IMR-90 (cell line): ENCODE measurements around the gene PSKH1.

Experiments
- BHLHE40 ChIP-seq: fragments of 150-350 bp; IDR thresholded peaks from 2 replicates; pipeline ENCODE4 v1.6.1; 2016; ENCODE audit warnings: mild to moderate bottlenecking, low read depth, low read length
- CEBPB ChIP-seq: IDR thresholded peaks from 2 replicates; pipeline ENCODE4 v1.6.1; 2012; ENCODE audit warnings: low read depth, low read length, improper control_type of control experiment
- CHD1 ChIP-seq: IDR thresholded peaks from 2 replicates; pipeline ENCODE4 v1.6.1; 2012; ENCODE audit warnings: low read depth, low read length, improper control_type of control experiment
- CTCF ChIP-seq: conservative IDR thresholded peaks from 2 replicates; pipeline ENCODE4 v1.5.1; 2012; ENCODE audit warnings: mild to moderate bottlenecking, low read depth, low read length, improper control_type of control experiment
- ELK1 ChIP-seq: fragments of 150-350 bp; IDR thresholded peaks from 2 replicates; pipeline ENCODE4 v1.6.1; 2016; ENCODE audit warnings: low read depth, mild to moderate bottlenecking, low read length, moderate library complexity, borderline replicate concordance
- FOS ChIP-seq: fragments of 150-350 bp; IDR thresholded peaks from 2 replicates; pipeline ENCODE4 v1.6.1; 2016; ENCODE audit warnings: low read depth, low read length
- MAZ ChIP-seq: IDR thresholded peaks from 2 replicates; pipeline ENCODE4 v1.6.1; 2012; ENCODE audit warnings: low read depth, mild to moderate bottlenecking, low read length, improper control_type of control experiment, moderate library complexity, borderline replicate concordance
- MXI1 ChIP-seq: IDR thresholded peaks from 2 replicates; pipeline ENCODE4 v1.6.1; 2012; ENCODE audit warnings: low read depth, mild to moderate bottlenecking, low read length, moderate library complexity, borderline replicate concordance
- NFE2L2 ChIP-seq: fragments of 150-350 bp; IDR thresholded peaks from 2 replicates; pipeline ENCODE4 v1.6.1; 2016; ENCODE audit warnings: low read depth, mild to moderate bottlenecking, low read length
- POLR2A ChIP-seq: IDR thresholded peaks from 2 replicates; pipeline ENCODE4 v1.6.1; 2012; ENCODE audit warnings: mild to moderate bottlenecking, low read depth, low read length
- RAD21 ChIP-seq: IDR thresholded peaks from 2 replicates; pipeline ENCODE4 v1.6.1; 2012; ENCODE audit warnings: low read length, improper control_type of control experiment
- RCOR1 ChIP-seq: IDR thresholded peaks from 2 replicates; pipeline ENCODE4 v1.6.1; 2012; ENCODE audit warnings: mild to moderate bottlenecking, low read length, improper control_type of control experiment; ENCODE audit not compliant: insufficient replicate concordance
- RFX5 ChIP-seq: IDR thresholded peaks from 2 replicates; pipeline ENCODE4 v1.8.0; 2012; ENCODE audit warnings: low read depth, mild to moderate bottlenecking, low read length, moderate library complexity
- SMC3 ChIP-seq: fragments of 150-350 bp; IDR thresholded peaks from 2 replicates; pipeline ENCODE4 v1.6.1; 2016; ENCODE audit warnings: low read depth, mild to moderate bottlenecking, antibody characterized with exemption, low read length, moderate library complexity

- TF ChIP-seq CTCF = no peak
- TF ChIP-seq CHD1 = no peak
- TF ChIP-seq RCOR1 = no peak
- TF ChIP-seq SMC3 = no peak
- no peak for TF ChIP-seq POLR2A
- TF ChIP-seq BHLHE40 = no peak
- no peak for TF ChIP-seq FOS
- no peak for TF ChIP-seq RAD21
- no peak for TF ChIP-seq RFX5
- no peak for TF ChIP-seq CEBPB
- no peak for TF ChIP-seq ELK1
- TF ChIP-seq MAZ = no peak
- no peak for TF ChIP-seq NFE2L2
- no peak for TF ChIP-seq MXI1
Measured at GRCh38 chr16:67950335-67950843, 57.3 kb downstream of the PSKH1 start.
